HepG2 (cell line): ENCODE results near the gene MRPS18C. TPM values are rescaled to one million over a fixed set of nuclear protein-coding genes. Genes with fewer than 3 reads are reported as not detected.
A peak's percentile ranks its signal among the peaks of the same experiment; 100 is the strongest.

Source experiments
- ARID4A ChIP-seq: sonication (generic); formaldehyde crosslinking; IDR thresholded peaks from 2 replicates; pipeline ENCODE4 v1.5.0; 2020; ENCODE audit warnings: mild to moderate bottlenecking, missing genetic modification reagents, borderline replicate concordance
- ARID5B ChIP-seq: IDR thresholded peaks from 2 replicates; pipeline ENCODE4 v1.4.0; 2020; ENCODE audit warnings: mild to moderate bottlenecking, missing genetic modification reagents
- CC2D1A ChIP-seq: sonication (generic); formaldehyde crosslinking; IDR thresholded peaks from 2 replicates; pipeline ENCODE4 v1.8.1; 2023; ENCODE audit warnings: mild to moderate bottlenecking, missing genetic modification reagents
- HDAC2 ChIP-seq: sonication (generic); formaldehyde crosslinking; IDR thresholded peaks from 2 replicates; pipeline ENCODE4 v1.4.0; 2020; ENCODE audit warnings: missing genetic modification reagents
- HMGA1 ChIP-seq: sonication (generic); formaldehyde crosslinking; conservative IDR thresholded peaks from 2 replicates; pipeline ENCODE4 v1.4.0; 2020; ENCODE audit warnings: missing genetic modification reagents
- KMT2A ChIP-seq: sonication (generic); formaldehyde crosslinking; IDR thresholded peaks from 2 replicates; pipeline ENCODE4 v1.4.0; 2020; ENCODE audit warnings: missing genetic modification reagents
- MLLT10 ChIP-seq: sonication (generic); formaldehyde crosslinking; IDR thresholded peaks from 2 replicates; pipeline ENCODE4 v1.4.0; 2020; ENCODE audit warnings: missing genetic modification reagents
- MLX ChIP-seq: IDR thresholded peaks from 2 replicates; pipeline ENCODE4 v1.6.1; 2016
- ZNF17 ChIP-seq: sonication (generic); formaldehyde crosslinking; IDR thresholded peaks from 2 replicates; pipeline ENCODE4 v1.5.0; 2020; ENCODE audit warnings: mild to moderate bottlenecking, missing genetic modification reagents
- ZNF709 ChIP-seq: sonication (generic); formaldehyde crosslinking; IDR thresholded peaks from 2 replicates; pipeline ENCODE4 v1.5.0; 2020; ENCODE audit warnings: mild to moderate bottlenecking, missing genetic modification reagents
- ZNF781 ChIP-seq: sonication (generic); formaldehyde crosslinking; IDR thresholded peaks from 2 replicates; pipeline ENCODE4 v1.5.1; 2020; ENCODE audit warnings: borderline replicate concordance, mild to moderate bottlenecking, missing genetic modification reagents; ENCODE audit errors: not compliant biosample characterization
- ZNF883 ChIP-seq: sonication (generic); formaldehyde crosslinking; IDR thresholded peaks from 2 replicates; pipeline ENCODE4 v1.5.1; 2020; ENCODE audit warnings: mild to moderate bottlenecking, missing genetic modification reagents; ENCODE audit errors: not compliant biosample characterization
- polyA plus RNA-seq, 8 experiments: library from polyadenylated mRNA; depleted of rRNA in 3 of 8; stranded (reverse) in 7 of 8; unstranded in 1 of 8; fragments of >200 nt; fragmentation: Illumina TruSeq in 4 of 8; extraction: Trizol in 4 of 8; gene quantifications; 2 replicates each; pipeline versions ENCODE4 v1.2.1 to v1.2.3, GENCODE V29; 2011 to 2016; ENCODE audit warnings: low read depth in 4 of 8, missing spikeins in 1 of 8, mixed read lengths in 1 of 8; ENCODE audit not compliant: insufficient read depth in 1 of 8
- total RNA-seq, 5 experiments: library from RNA; depleted of rRNA; stranded (reverse); fragments of >200 nt; fragmentation: Illumina TruSeq; extraction: Trizol; gene quantifications; 2 replicates each; pipeline ENCODE4 v1.2.3, GENCODE V29; 2016; ENCODE audit warnings: low read depth in 1 of 5
- TF ChIP-seq, protein P1 (sequence below): sonication (generic); formaldehyde crosslinking; conservative IDR thresholded peaks from 2 replicates; pipeline ENCODE4 v1.4.0; 2020; ENCODE audit warnings: missing genetic modification reagents
- TF ChIP-seq, protein P2 (sequence below): sonication (generic); formaldehyde crosslinking; IDR thresholded peaks from 2 replicates; pipeline ENCODE4 v1.4.0; 2020; ENCODE audit warnings: mild to moderate bottlenecking, missing genetic modification reagents, borderline replicate concordance
- TF ChIP-seq, protein P3 (sequence below): sonication (generic); formaldehyde crosslinking; IDR thresholded peaks from 2 replicates; pipeline ENCODE4 v1.8.1; 2023; ENCODE audit warnings: mild to moderate bottlenecking, missing genetic modification reagents

The MRPS18C gene
- total and polyA plus RNA-seq, 2 of the 13 experiments (the other 11 are each of a cell fraction or from before 2014, with no cell fraction given): 45.4 to 124 TPM

DNA sequence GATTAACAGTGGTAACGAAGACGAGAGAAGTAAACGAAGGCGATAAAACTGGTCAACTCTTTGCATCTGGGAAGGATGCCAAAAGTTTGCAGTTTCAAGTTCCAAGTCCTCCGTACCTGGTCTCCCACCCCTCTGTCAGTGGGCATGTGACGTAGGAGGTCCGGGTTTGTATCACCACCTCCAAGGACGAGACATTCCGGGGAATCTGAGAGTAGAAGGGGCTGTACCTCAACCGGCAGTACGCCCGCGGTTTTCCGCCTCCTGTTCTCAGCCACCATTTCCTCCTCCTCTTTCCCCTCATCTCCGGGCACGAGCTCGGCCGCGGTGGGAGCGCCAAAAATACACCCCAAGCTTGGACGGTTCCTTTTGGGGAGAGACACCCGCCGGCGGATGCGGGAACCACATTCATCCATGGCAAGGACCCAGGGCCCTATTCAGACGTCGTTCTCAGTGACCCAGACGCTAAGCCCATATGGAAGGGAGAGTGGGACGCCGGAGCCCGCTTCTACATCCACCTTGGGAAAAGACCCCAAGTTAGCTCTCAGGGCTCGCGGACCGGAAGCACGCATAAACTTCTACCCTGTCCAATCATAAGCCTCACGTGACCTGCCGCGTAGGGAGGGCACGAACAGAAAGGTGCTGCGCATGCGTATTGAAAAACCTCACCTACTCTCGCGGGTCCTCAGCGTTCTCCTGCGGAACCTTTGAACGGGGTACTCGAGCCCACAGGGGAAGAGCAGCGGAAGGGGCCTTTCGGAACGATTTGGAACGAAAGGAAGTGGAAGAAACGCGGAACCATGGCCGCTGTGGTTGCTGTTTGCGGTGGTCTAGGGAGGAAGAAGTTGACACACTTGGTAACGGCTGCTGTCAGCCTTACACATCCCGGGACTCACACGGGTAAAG is at the start of gene MRPS18C, which contains the start of gene HELQ (continued):
- TF ChIP-seq MLLT10 (no peak), ARID4A (CRISPR knock-in tag) (peak; percentile 94), ZNF883 (CRISPR knock-in tag) (peak; percentile 80), CC2D1A (CRISPR knock-in tag) (peak; percentile 18; the same call in 1 of the 2 replicates), ZNF709 (CRISPR knock-in tag) (peak; percentile 95), KMT2A (CRISPR knock-in tag) (peak; percentile 99), ZNF781 (CRISPR knock-in tag) (no peak), MLX (peak; percentile 56), HMGA1 (CRISPR knock-in tag) (no peak), ARID5B (CRISPR knock-in tag) (peak; percentile 71; the same call in 1 of the 2 replicates), ZNF17 (CRISPR knock-in tag) (no peak), HDAC2 (CRISPR knock-in tag) (peak; percentile 94)
- TF ChIP-seq, protein P1, sequence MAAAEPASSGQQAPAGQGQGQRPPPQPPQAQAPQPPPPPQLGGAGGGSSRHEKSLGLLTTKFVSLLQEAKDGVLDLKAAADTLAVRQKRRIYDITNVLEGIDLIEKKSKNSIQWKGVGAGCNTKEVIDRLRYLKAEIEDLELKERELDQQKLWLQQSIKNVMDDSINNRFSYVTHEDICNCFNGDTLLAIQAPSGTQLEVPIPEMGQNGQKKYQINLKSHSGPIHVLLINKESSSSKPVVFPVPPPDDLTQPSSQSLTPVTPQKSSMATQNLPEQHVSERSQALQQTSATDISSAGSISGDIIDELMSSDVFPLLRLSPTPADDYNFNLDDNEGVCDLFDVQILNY (CRISPR knock-in tag): no peak; the same call in 1 of the 2 replicates
- TF ChIP-seq, protein P2, sequence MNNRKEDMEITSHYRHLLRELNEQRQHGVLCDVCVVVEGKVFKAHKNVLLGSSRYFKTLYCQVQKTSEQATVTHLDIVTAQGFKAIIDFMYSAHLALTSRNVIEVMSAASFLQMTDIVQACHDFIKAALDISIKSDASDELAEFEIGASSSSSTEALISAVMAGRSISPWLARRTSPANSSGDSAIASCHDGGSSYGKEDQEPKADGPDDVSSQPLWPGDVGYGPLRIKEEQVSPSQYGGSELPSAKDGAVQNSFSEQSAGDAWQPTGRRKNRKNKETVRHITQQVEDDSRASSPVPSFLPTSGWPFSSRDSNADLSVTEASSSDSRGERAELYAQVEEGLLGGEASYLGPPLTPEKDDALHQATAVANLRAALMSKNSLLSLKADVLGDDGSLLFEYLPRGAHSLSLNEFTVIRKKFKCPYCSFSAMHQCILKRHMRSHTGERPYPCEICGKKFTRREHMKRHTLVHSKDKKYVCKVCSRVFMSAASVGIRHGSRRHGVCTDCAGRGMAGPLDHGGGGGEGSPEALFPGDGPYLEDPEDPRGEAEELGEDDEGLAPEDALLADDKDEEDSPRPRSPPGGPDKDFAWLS (CRISPR knock-in tag): no peak
- TF ChIP-seq, protein P3, sequence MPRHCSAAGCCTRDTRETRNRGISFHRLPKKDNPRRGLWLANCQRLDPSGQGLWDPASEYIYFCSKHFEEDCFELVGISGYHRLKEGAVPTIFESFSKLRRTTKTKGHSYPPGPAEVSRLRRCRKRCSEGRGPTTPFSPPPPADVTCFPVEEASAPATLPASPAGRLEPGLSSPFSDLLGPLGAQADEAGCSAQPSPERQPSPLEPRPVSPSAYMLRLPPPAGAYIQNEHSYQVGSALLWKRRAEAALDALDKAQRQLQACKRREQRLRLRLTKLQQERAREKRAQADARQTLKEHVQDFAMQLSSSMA (CRISPR knock-in tag): 0 out of 2 replicates have a peak, but pooled peaks have one; percentile 49
